GM20000 (cell line): ENCODE data around the gene C4orf36.

ENCODE experiments used
- DNase-seq: peaks from one replicate; pipeline ENCODE4 v3.0.0; 2012; ENCODE audit warnings: low spot score
- TF ChIP-seq, protein P1 (sequence below): IDR thresholded peaks from 2 replicates; pipeline ENCODE4 v1.5.1; 2012; ENCODE audit warnings: mild to moderate bottlenecking, control low read depth; ENCODE audit errors: extremely low read depth, missing control alignments

The C4orf36 gene

DNA sequence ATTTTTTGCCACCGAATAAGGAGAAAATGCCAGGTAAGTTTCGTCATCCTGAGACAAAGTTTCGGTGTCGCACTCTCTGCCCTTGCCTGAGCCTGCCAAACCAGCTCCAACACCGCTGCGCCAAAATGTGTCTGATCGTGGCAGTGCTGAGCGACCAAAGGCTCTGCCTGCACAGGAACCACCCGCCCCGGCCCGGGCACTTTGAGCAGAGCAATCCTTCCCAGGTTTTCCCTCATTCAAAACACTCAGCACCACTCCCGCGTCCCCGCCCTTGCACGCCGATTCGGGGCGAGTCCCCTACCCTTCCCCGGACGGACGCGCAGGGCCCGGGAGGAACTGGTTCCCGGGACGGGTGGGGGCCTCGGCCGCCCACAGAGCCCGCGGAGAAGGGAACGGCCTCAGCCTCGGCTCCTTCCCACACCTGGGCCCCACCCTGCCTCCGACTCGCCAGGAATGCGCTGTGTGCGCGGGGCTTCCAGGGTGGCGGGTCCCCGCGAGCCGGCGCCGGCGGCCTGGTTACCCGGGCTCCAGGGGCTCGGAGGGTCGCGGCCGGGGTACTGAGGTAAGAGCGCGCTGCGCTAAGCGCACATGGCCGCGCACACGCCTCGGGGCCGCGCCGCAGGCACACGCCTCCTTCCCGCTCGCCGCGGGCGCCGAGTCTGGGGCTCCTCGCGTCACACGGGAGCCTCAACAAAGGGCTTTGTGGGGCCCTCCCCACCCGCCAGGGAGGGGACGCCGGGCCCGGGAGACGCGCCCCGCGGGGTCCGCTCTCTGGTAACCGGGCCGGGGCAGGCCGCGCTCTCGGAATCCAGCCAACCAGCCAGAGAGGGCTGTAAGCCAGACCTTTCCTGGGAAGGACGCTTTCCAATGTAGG is at the start of gene C4orf36:
TSS of gene C4orf36 (minus strand) at position 661 of the 874 bp plus-strand sequence. CDS start 902 bp downstream, outside the sequence.
- TF ChIP-seq, protein P1, sequence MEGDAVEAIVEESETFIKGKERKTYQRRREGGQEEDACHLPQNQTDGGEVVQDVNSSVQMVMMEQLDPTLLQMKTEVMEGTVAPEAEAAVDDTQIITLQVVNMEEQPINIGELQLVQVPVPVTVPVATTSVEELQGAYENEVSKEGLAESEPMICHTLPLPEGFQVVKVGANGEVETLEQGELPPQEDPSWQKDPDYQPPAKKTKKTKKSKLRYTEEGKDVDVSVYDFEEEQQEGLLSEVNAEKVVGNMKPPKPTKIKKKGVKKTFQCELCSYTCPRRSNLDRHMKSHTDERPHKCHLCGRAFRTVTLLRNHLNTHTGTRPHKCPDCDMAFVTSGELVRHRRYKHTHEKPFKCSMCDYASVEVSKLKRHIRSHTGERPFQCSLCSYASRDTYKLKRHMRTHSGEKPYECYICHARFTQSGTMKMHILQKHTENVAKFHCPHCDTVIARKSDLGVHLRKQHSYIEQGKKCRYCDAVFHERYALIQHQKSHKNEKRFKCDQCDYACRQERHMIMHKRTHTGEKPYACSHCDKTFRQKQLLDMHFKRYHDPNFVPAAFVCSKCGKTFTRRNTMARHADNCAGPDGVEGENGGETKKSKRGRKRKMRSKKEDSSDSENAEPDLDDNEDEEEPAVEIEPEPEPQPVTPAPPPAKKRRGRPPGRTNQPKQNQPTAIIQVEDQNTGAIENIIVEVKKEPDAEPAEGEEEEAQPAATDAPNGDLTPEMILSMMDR = no peak
- DNase-seq = peak; percentile 61

DNA sequence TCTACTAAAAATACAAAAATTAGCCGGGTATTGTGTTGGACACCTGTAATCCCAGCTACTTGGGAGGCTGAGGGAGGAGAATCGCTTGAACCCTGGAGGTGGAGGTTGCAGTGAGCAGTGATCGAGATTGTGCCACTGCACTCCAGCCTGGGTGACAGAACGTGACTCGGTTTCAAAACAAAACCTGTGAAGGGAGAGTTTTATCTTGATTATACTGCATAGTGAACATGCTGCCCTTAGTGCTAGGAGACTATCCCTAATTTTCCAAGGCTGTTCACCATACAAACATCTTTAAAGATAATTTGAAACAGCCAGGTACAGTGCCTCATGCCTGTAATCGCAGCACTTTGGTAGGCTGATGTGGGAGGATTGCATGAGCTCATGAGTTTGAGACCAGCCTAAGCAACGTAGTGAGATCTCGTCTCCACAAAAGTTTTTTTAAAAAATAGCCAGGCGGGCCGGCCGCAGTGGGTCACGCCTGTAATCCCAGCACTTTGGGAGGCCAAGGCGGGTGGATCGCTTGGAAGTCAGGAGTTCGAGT is 48.8 kb upstream of the C4orf36 start:
- DNase-seq = no peak
- TF ChIP-seq, protein P1 = no peak

DNA sequence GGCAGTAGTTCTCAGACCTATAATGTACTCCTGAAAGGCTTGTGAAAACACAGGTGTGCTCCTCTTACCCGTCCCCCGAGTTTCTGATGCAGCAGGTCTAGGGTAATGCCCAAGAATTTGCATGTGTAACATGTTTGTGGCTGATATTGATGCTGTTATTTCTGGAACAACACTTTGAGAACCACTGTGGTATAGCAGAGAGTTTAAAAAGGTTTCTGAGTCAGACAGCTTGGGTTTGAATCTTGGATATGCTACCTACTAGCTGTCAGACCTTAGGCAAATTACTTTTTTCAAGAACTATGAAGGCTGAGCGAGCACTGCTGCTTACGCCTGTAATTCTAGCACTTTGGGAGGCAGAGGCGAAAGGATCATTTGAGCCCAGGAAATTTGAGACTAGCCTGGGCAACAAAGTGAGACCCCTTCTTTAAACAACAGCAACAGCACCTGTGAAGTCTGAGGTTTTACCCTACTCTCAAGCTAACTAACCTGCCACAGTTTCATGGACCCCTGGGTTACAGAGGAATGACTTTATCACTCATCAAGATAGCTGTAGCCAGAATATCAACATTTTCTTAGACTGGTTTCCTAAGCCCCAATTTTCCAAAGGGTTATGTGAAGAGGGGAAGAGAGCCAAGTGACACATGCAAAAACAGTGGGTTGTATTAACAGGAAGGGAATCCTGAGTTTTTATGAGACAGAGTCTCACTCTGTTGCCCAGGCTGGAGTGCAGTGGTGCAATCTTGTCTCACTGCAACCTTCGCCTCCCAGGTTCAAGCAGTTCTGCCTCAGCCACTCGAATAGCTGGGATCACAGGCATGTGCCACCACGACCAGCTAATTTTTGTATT is 47.7 kb upstream of the C4orf36 start:
- TF ChIP-seq, protein P1 = no peak
- peak; percentile 59 for DNase-seq

DNA sequence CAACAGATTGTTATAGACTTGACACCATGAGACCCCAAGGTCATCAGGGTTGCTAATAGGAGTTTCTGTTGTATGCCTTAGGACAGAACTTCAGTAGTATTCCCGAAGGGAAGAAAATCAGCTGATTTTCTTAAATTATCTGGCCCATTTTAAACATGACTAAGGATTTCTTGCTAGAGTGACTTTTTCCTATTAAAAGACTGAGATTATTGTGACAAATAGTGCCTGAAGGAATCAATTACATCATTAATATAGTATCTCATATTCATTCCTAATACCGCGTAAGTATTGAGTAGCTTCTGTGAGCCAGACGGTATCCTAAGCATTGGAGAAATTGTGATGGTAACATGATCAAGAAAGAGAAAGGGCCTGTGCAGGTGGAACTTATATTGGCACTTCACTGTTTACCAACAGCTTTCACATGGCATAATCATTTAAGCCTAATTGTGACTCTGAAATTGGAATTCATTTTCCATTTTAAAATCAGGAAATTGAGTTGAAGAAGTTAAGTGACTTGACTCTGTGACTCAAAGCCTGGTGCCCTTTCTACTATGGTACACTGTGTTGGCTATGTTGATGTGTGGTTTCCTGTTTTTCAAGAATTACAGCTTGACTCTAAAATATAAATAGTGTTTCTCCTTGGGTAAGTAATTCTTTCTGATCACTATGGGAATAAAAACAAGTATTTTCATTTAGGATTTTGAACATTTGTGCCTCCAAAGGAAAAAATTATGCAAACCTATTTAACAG is 46.7 kb upstream of the C4orf36 start:
- DNase-seq = no peak

DNA sequence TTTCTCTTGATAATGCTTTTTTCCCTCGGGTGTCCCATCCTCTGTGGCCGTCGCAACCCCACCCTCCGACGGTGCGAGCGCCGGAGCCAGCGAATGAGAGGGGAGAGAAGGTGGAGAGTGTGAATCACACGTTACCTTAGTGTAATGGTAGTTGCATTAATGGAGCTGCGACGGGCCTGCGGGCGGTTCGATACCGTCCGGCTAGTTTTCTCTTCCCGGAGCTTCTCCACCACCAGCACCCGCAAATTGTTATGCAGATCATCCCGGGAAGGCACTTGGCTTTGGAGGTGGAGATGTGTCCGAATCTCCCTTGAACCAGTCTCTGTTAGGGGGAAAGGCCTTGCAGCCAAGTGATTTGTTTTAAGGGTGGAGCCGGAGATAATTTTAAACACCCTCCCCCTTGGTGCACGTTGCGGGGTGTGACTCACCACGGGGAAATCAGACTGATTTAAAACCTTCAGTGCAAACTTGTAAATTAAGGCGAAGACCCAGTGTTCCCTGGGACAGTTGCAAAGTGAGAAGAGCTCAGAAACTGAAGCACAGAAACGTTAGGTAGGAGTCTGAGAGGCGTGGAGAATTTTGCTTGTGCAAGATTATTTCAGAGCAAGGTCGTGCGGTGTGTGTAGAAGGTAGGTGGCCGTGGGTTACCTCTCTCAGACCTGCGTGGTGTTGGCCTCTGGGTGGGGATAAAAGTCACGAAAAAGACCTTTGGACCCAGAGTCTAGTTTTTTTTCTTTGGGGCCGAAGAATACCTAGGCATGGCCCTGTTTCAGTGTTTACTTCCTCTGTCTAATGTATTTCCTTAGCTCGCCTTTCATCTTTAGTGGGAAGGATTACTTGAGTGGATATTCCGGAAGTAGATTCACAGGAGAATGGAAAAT is 43.9 kb upstream of the C4orf36 start:
- TF ChIP-seq, protein P1 = peak; percentile 6
- DNase-seq = peak; percentile 84

More for the DNA sequence above, 46.7 kb upstream of the C4orf36 start:
- TF ChIP-seq, protein P1 = no peak

- DNase-seq = no peak
- TF ChIP-seq, protein P1 = no peak
Measured at GRCh38 chr4:86935566-86935852, 43.3 kb upstream of the C4orf36 start.
